ENCODE results near the gene HOXB3.
A peak's percentile ranks its signal among the peaks of the same experiment; 100 is the strongest.

Gene HOXB3

GRCh38 chr17:48625495-48626244 is 35.6 kb upstream of the HOXB3 start:
- DNase-seq (ENCODE audit: low spot score) = peak; percentile 62

DNA sequence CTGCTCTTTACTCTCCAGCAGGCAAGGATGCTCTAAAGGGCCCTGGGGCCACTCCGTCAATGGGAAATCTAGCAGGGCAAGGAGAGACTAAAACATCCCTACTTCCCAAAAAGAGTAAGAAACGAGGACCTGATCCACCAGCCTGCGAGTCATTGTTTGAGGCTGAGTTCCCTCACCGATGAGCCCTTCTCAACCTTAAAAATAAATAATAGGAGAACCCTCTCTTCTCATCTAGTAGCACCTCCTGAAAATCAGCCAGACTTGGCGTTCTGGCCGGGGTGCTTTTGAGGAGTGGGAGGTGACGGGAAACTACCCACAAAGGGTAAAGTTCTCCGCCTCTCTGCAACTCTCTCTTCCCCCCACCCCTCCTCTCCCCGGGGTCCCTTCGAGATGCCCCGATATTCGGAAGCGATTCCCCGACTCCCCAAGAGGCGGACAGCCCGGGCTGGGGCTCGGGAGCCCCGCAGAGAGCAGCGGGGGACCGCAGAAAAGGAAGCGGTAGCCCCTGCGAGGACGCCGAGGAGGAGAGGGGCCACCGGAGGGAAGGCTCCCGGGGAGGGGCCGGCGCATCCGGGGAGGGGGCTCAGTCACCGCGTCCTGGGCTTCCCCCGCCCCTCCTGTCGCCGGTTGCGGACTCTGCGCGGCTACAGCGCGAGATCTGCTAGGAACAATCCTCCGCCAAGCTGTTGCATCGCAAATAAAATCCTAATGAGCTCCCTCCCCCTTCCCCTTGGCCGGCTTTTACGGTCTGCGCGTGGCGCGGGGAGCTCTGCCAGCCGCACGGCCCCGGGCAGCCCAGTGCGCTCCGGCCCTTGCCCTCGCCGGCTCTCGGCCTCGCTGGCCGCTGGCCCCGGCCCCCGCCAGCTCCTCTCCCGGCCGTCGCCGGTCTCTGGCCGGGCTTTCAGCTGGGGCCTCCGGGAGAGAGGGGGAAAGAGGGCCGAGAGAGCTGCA is 34.8 kb upstream of the HOXB3 start:
- DNase-seq (ENCODE audit: low spot score) = peak; percentile 68

DNA sequence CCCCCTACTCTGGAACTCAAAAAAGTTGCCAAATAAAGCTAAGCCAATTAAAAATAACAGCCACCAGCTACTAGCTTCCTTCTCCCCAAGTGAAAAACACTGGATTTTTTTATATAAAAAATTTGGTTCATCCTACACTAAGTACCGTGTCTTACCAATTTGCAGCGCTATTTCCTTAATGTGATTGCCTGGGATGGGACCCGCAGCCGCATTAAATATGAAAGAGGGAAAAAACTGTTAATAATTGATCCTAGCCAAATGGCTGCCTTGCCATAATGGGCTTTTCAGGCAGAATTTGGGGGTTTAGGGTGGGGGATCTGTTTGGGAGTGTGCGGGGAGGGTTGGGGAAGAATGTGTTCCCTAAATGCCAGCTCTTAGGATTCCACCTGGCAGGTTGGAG is 34.1 kb upstream of the HOXB3 start:
- no peak for DNase-seq (ENCODE audit: low spot score)

DNA sequence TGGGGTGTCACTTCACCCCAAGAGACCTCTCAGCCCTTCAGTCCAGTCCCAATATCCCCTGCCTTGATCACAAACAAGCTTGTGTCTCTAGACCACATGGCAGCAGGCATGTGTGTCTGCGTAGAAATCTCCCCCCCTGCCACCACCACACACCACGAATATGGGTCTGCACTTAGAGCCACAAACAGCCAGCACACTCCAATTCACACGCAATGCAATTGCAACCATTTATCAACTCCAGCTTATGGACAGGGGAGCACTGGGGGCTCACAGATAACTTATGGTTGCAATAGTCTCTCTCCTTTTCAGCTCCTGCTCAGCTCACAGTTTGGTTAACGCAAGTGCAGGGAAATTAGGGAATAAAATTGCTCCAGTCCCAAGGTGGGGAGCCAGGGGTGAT is 33.5 kb upstream of the HOXB3 start:
- DNase-seq (ENCODE audit: low spot score) = no peak

DNA sequence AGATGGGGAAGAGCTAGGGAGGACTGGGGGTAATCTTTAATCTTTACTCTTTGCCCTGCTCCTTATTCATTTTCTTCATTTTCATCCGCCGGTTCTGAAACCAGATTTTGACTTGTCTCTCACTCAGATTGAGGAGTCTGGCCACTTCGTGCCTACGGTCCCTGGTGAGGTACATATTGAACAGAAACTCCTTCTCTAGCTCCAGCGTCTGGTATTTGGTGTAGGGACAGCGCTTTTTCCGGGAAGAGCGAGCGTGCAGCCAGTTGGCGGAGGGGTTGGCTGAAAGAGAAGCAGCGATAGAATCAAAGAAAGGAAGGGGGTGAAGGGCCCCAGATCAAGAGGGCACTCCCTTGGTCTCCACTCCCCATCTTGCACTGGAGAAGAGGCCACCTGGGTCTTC is 32.8 kb upstream of the HOXB3 start:
- DNase-seq (ENCODE audit: low spot score) = no peak

- DNase-seq (ENCODE audit: low spot score) = no peak
Measured at GRCh38 chr17:48621410-48622392, 31.7 kb upstream of the HOXB3 start.

DNA sequence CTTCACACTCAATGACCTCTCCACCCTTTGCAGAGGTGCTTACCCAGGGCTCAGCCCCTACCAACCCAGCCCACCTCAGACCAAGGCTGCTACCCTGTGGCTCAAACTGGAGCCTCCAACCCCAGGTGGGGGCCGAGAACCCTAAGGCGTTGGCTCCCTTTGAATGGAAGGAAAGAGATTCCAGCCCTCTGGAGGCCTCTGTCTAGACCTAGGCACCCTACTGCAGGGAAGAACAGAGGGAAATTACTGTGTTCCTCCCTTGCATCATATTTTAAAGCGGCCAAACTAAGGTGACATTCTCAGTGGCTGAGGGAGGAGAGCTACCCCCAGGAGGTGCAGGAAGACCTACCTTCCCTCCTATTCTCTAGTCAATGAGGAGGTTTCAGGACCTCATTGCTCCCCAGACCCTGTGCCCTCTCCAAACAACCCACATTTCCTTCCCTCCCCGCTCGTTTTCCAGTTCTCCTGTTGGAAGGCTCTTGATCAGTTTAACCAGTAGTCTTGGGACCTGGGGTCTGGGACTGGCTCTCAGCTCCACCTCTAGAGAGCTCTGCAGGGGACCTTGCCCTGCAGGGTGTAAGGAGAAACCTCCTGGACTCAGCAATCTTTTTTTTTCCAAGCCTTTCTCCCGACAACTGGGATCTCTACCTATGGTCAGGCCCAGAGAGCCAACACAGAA is 30.6 kb upstream of the HOXB3 start:
- DNase-seq (ENCODE audit: low spot score) = no peak

DNA sequence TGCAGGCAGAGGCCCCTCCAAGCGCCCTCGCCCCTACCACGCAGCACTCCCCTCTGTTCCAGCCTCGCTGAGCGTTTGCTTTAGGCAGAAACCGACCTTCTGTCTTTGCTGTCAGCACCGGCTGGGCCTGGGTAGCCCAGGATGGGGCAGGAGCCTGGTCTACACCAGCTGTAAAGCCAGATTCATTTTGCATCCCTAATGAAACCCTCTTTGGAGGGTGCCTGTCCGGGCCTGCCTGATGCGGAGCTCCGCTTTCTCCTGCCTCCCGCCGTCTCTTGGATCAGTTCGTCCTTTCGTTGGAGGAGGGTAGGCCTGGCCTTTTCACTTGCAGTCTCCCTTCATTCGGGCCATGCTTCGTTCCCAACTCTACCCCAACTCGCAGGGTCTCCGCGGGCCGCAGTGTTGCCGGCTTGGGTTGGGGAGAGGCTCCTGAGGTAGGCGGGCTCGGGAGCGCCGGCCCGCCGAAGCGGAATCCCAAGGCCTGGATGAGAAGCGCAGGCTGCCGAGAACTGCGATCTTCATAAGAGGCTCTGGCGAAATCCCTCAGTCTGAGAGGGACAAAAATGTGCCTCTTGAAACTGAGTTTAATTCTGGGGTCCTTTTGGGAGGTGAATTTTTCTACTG is 29.9 kb upstream of the HOXB3 start:
- no peak for DNase-seq (ENCODE audit: low spot score)

DNA sequence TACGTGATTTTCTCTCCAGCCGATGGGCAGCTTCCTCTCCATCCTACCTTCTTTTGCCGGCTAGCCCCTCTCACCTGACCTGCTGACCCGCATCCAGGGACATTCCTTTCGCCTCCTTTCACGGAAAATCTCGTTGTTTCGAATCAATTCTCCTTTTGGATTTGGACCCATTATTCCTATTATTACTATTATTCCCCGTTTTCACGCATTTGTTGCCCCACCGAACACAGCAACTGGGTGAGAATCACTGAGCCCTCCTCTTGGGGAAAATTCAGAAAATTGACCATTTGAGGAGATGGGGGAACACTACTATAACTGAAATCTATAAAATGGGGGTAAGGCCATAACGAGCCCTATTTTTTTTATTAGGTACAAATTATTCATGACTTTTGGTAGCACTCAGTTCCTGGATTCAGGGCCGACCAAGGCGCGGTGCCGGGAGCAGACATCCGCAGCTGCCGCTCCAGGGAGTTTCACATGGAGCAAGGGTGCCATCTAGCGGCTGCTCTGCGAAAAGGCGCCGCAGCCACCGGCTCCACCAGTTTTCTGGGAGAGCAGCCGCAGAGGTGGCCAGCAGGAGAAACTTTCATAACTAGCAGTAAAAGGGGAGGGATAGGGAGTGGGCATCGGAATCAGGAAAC is 28.3 kb upstream of the HOXB3 start:
- DNase-seq (ENCODE audit: low spot score) = peak; percentile 97

DNA sequence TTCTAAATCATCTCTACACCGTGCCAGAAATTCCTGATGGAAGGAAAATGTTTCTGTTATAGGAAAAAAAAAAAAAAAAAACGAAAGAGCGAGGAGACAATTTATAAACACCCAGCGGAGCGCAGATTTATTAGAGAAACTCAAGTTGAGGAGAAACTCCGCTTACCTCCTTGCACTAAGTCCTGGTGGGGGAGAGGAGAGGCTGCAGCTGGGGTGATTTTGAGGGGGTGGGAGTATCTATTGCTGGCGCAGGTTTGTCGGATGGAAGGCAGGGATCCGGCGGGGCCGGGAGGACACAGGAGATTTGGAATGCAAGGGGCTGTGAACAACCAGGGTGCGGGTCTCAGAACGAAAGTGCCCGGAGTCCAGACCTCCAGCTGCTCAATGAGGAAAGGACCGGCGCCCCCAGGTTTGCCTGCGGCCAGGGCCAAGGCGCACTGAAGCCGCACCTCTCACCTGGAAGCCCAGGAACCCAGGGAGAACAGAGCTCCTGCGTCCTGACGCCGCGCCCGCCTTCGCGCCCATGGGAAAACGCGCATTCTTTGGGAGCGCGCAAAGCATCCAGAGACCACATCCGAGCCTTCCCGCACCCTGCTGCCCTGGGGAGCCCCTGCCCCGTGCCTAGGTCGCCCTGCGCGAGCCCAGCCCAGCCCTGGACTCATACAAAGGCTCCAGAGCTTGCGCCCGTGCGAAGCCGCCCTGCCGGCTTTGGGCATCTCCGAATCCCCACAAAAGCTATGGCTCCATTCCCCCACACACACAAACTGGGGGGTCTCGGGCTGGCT is 27.6 kb upstream of the HOXB3 start:
- no peak for DNase-seq (ENCODE audit: low spot score)

- no peak for DNase-seq (ENCODE audit: low spot score)
Measured at GRCh38 chr17:48616717-48617470, 26.9 kb upstream of the HOXB3 start.

DNA sequence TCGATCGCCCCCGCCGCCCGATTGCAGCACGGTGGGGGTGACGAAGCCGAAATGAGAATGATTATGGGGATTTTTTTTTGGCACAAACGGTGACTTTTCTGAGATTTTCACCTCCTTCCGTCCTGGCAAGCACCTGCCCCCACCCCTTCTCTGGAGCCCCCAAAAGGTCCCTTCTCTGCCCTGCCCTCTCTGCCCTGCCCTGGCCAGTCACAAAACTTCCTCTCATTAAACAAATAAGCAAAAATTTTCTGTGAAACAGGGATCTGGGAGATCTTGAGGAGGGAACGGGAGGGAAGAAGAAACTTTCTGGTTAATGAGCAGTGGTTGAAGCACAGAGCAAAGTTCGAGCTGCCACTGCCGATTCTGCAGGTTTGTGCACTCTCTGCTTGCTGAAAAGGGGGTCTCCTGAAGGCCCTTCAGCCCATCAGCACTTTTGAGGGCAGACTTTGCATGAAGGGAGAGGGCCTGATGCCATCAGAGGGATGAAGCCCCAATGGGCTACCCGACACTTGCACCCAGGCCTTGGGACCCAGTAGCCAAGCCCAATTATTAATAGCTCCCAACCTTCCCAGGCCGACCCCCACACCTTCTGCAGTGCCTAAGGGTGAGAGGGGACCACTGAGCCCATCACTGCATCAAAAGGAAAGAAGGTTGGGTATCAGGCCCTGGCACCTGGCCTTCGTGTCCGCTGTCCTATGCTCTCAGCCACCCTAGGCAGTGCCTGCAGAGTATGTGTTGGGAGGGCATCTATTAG is 26.1 kb upstream of the HOXB3 start:
- DNase-seq (ENCODE audit: low spot score) = no peak

GRCh38 chr17:48615047-48615962 is 25.3 kb upstream of the HOXB3 start, which contains the start of gene HOXB8:
Gene HOXB8, minus strand, starts transcription at chr17:48615292. Its CDS starts 588 bp downstream, at chr17:48614704.
- DNase-seq (ENCODE audit: low spot score) = no peak

- no peak for DNase-seq (ENCODE audit: low spot score)
Measured at GRCh38 chr17:48613862-48614694, 24.0 kb upstream of the HOXB3 start.

GRCh38 chr17:48612854-48613691 is 23.0 kb upstream of the HOXB3 start:
- peak; percentile 80 for DNase-seq (ENCODE audit: low spot score)

Data from AG08396 (cell line).